ENCODE measurements around the gene GPT2.

Gene GPT2

GRCh38 chr16:46973207-46973995, 89.2 kb downstream of the GPT2 start, which contains the start of gene DNAJA2:
Gene DNAJA2 (minus strand): TSS chr16:46973674. CDS start chr16:46973572, 102 bp downstream.
- peak; percentile 100 for DNase-seq

DNA sequence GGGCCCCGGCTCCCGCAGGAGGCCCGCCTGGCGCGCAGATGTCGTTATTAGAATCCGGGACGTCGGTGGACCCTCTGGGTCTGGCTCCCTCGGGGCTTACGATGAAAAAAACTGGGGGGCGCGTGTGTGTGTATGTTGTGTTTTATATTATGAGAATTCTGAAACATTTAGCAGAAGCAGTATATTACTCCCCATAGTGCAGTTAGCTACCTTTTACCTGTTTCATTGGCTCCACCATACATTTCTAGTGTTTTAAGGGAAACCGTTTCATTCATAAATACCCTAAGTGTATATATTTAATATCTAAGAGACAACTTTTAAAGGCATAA, 89.8 kb downstream of the GPT2 start:
- no peak for DNase-seq

DNA sequence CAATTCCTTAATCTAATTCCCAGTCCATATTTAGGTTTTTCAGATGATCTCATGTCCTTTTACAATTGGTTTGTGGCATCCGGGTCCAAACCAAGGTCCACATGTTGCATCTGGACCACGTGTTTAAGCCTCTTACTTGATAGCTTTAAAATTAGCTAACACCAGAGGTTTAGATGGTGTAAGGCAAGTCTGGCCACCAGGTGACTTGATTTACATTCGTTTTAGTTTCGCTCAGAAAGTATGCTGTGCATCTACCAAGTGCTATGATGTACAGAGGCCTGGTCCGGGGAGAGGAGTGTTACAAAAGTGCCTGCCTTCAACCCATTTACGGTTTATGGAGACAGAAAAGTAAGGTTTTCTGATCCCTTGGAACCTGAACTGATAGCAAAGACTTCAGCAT, 90.2 kb downstream of the GPT2 start:
- DNase-seq = peak; percentile 92 to 96

DNA sequence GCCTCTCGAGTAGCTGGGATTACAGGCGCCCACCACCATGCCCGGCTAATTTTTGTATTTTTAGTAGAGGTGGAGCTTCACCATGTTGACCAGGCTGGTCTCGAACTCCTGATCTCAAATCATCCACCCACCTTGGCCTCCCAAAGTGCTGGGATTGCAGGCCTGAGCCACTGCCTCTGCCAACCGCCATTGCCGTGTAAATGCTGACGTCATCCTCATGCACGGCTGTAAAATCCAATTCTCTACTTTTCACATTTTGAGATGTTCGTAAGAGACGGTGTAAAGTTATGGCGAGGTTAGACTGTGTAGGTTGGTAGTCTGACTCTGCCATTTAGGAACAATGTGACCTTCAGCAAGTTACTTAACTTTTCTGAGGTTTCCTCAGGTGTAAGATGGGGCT, 91.0 kb downstream of the GPT2 start:
- DNase-seq = no peak

DNA sequence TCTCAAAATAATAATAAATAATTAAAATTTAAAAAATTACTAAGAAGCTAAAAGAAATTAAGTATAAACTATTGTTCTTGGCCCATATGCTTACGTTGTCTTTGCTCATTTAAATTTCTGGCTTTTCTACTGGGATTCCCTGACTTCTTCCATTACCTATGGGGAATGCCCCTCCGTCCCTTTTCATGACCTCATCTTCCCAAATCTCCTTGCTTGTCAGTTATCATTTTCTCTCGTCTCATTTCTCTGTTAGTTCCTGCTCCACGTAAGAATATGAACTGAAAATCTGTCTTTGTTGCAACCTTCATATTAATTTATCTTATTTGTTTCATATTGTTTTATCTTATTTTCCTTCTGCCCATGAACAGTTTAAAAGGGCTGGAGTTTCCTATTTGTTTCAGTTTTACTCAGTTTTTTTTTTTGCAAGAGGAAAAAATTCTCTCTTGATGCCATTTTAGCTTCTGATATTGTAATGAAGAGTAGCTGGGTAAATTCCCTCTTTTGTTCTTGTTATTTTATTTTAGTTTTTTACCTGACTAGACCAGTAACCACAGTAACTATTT, 91.8 kb downstream of the GPT2 start:
- no peak for DNase-seq

DNA sequence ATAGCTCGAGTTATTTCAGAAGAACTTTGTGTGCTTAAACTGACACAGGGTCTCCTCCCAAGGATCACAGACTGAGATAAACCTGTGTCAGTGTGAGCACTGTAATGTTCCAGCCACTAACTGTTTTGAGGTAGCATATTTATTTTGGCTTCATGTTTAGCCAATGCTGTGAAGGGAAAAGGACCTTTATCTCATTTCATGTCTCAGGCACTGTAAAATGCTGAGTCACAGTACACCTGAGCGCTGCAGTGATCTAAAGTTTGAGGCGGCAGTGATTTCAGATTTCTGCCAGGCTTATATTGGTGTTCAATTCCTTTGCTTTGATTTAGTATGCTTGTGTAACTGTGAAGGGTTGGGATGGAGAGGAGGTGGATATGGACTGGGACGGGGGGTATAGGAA, 92.4 kb downstream of the GPT2 start:
- DNase-seq = no peak

All from Kasumi-1 (cell line).